Mucosa of rectum (tissue), 2 donors: ENCODE measurements around the gene GLTP.
A peak's percentile ranks its signal among the peaks of the same experiment; 100 is the strongest.

Source experiments
- H3K27ac ChIP-seq, 2 donors: one replicate each; pipeline ENCODE4 v1.7.0; 2013; ENCODE audit warnings: inconsistent platforms in 2 of 2, low read depth in 2 of 2, low read length in 2 of 2
- H3K27me3 ChIP-seq, 2 donors: one replicate each; pipeline ENCODE4 v1.7.0; 2013; ENCODE audit warnings: low read length in 2 of 2; ENCODE audit not compliant: control insufficient read depth in 2 of 2, insufficient read depth in 2 of 2
- H3K36me3 ChIP-seq, 2 donors: one replicate each; pipeline ENCODE4 v1.7.0; 2013; ENCODE audit warnings: low read length in 2 of 2; ENCODE audit not compliant: control insufficient read depth in 2 of 2, insufficient read depth in 2 of 2
- H3K4me1 ChIP-seq, 2 donors: one replicate each; pipeline ENCODE4 v1.7.0; 2013; ENCODE audit warnings: low read length in 2 of 2, mild to moderate bottlenecking in 1 of 2; ENCODE audit not compliant: control insufficient read depth in 2 of 2, insufficient read depth in 2 of 2
- H3K4me3 ChIP-seq, 2 donors: one replicate each; pipeline ENCODE4 v1.7.0; 2013; ENCODE audit warnings: low read length in 2 of 2
- H3K9ac ChIP-seq, 2 donors: one replicate each; pipeline ENCODE4 v1.7.0; 2013; ENCODE audit warnings: low read length in 2 of 2, low read depth in 1 of 2, mild to moderate bottlenecking in 1 of 2
- H3K9me3 ChIP-seq, 2 donors: one replicate each; pipeline ENCODE4 v1.7.0; 2013; ENCODE audit warnings: low read length in 2 of 2; ENCODE audit not compliant: control insufficient read depth in 2 of 2
- donor health status: healthy.
- donor health status: Normal muscosa, but diverticular disease.

GLTP gene

DNA sequence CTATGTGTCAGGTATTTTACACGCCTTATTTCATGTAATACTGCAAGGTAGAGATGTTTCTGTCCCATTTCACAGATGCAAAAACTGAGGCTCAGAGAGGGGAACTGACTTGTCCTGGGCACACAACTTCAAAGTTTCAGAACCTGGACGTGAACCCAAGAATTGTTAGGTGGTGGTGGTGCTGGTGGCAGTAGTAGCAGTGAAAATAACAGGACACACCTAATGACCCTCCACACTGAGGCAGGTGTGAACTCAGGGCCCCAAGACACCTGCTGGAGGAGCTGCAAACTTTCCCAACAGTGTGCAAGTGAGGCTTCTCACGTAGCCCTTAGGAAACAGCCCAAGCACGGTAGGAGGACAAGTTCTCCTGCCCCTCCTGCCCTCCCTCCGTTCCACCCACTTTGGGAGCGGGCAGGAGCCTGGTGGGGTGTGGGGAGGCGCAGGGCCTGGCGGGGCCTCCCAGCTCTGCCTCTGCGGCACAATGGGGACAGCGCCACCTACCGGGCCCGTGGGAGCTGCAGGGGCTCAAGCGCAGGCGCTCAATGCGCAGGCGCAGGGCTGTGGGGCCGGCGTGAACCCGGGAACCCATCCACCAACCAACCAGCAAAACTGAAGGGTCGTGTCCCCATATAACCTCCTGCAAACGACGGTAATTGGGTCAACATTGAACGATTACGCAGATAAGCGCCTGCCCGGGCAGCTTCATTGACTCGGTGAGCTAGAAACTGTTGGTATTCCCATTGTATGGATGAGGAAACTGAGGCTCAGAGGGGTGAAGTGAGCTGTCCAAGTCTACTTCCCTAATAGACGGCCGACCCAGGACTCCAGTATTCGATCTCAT is 35.1 kb downstream of the GLTP start:
- H3K27ac ChIP-seq = no peak overlapping the region

DNA sequence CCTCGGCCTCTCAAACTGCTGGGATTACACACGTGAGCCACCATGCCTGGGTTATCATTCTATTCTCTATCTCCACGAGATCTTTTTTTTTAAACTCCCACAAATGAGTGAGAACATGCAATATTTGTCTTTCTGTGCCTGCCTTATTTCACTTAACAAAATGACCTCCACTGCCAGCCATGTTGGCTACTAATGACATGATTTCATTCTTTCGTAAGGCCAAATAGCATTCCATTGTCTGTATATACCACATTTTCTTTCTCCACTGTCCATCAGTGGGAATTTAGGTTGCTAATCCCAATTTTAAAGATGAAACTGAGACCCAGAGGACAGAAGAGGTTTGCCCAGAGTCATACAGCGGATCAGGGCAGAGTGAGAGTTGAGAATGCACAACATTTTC is 36.2 kb downstream of the GLTP start:
- H3K36me3 ChIP-seq = no peaks in the 10 kb centered on the region
- H3K9ac ChIP-seq = no peak overlapping the region
- no peaks in the 10 kb centered on the region for H3K9me3 ChIP-seq
- H3K27me3 ChIP-seq = no peaks in the 10 kb centered on the region
- H3K4me1 ChIP-seq = peaks cover 7 to 8% of the 10 kb centered on the region in 2 donors
- no peak overlapping the region for H3K4me3 ChIP-seq
- H3K27ac ChIP-seq = no peak overlapping the region

More for the DNA sequence above, 35.1 kb downstream of the GLTP start:
- peak overlapping the region; percentile 57 to 60 for H3K9ac ChIP-seq
- H3K4me1 ChIP-seq = peaks cover 7 to 8% of the 10 kb centered on the region in 2 donors
- H3K27me3 ChIP-seq = no peaks in the 10 kb centered on the region
- peak overlapping the region; percentile 48 to 68 for H3K4me3 ChIP-seq
- H3K9me3 ChIP-seq = no peaks in the 10 kb centered on the region
- H3K36me3 ChIP-seq = no peaks in the 10 kb centered on the region

DNA sequence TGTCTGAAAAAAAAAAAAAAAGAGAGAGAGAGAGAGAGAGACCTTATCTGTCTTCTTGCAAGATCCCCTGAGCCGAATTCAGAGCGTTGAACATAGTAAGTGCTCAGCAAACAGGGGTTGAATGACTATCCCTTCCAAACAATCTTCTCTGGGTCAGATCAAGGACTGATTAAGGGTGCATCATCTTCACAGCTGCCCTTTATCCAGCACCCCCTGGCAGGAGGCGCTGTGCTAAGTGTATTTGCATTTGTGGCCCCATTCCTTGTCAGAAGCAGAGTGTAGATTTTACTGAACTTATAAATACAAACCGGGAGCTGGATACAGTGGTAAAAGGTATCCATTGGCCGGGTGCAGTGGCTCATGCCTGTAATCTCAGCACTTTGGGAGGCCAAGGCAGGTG is 38.3 kb downstream of the GLTP start:
- H3K4me3 ChIP-seq = no peak overlapping the region
- H3K9ac ChIP-seq = no peak overlapping the region
- H3K36me3 ChIP-seq = no peaks in the 10 kb centered on the region

DNA sequence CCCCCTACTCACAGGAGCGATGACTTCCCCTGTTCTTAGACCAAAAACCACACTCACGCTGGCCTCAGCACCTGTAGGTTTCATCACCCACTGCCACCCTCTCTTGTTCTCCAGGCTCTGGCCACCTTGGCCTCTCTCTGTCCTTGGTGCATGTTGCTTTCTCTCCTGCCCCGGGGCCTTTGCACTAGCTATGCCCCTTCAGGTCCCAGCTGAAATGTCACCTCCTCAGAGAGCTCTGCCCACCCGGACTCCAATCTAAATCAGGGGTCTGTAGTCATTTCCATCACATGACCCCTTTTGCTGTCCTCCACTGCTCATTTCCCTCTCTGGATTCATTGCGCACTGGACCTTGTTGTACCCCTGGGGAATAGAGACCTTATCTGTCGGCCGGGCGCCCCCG is 39.0 kb downstream of the GLTP start:
- Histone ChIP-seq H3K4me1 (peaks cover 7 to 8% of the 10 kb centered on the region in 2 donors), H3K4me3 (no peak overlapping the region), H3K27me3 (peaks cover 0 to 3% of the 10 kb centered on the region in 2 donors), H3K27ac (no peak overlapping the region), H3K9ac (no peak overlapping the region), H3K9me3 (no peaks in the 10 kb centered on the region), H3K36me3 (no peaks in the 10 kb centered on the region)

More for the DNA sequence above, 38.3 kb downstream of the GLTP start:
- Histone ChIP-seq H3K9me3 (no peaks in the 10 kb centered on the region), H3K27me3 (peaks cover 0 to under 1% of the 10 kb centered on the region in 2 donors), H3K27ac (no peak overlapping the region), H3K4me1 (peaks cover 7 to 8% of the 10 kb centered on the region in 2 donors)

DNA sequence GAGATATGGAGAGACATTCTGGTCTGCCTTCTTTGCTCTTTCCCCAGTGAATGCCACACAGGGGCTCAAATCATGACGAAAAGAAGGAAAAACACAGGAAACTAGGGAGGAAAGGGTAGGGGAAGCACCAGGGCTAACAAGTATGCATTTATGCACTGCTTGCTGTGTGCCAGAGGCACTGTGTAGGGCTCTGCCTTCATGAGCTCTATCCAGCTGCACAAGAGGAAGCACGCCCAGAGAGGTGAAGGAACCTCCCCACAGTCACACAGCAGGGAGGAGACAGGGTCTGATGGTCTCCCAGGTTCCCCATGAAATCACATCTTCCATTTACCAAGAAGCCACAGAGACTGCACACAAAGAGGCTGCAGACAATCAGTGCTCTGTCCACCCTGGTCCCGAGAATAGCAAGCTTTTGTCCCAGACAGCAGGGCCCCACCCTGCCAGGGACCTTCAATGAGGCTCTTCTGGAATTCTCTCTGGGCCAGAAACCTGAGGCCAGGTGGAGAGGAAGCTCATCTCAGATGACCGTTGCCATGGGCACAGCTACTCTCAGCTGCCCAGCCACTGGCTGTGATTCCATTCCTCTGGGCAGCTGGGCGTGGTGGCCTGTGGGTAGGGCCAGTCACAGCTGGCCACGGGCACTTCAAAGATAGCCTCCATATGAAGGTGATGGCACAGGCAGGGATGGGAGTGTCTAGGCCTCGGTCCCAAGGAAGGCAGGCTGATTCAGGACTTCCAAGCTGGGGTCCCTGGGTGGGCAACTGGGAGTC is 39.9 kb downstream of the GLTP start:
- Histone ChIP-seq H3K9ac (no peak overlapping the region), H3K27me3 (peaks cover 0 to 3% of the 10 kb centered on the region in 2 donors), H3K9me3 (no peaks in the 10 kb centered on the region), H3K36me3 (no peaks in the 10 kb centered on the region), H3K27ac (no peak overlapping the region), H3K4me1 (peaks cover 5 to 6% of the 10 kb centered on the region in 2 donors), H3K4me3 (no peak overlapping the region)

DNA sequence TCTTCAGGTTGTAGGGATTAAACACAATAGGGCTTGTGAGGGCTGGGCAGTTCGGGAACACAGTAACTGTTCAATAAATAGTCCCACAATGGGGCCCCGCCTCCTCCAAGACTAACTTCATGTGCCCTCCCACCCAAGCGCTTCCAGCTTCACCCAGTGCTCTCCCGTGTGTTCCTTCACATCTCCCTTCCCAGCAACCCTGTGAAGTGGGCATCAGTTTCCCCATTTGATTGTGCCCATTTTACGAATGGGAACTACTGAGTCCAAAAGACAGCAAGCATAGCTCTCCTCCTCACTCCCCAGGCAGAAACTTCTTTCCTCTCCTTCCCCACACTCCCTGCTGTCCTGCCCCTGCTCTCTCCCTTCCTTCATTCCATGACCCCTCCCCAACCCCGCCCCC is 40.9 kb downstream of the GLTP start:
- H3K27me3 ChIP-seq = peaks cover 0 to 3% of the 10 kb centered on the region in 2 donors
- no peaks in the 10 kb centered on the region for H3K36me3 ChIP-seq
- no peak overlapping the region for H3K9ac ChIP-seq
- H3K27ac ChIP-seq = no peak overlapping the region
- no peaks in the 10 kb centered on the region for H3K9me3 ChIP-seq
- no peak overlapping the region for H3K4me3 ChIP-seq
- H3K4me1 ChIP-seq = no peaks in the 10 kb centered on the region

DNA sequence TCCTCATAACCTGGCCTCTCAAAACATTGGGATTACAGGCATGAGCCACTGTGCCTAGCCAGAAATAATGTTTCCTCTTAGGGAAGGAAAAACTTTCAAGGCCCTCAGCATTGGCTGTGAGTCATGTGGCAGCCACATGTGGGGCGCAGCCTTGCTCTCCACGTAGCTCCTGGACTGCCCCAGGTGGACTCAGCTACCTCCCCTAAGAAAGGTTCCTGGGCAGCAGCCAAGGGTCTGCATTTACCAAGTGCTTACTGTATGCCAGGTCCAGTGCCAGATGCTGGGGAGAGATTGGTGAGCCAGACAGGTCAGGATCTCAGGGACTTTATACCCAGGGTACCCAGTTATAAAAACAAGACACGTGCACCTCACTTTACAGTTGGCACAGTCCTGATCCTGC is 43.4 kb downstream of the GLTP start:
- Histone ChIP-seq H3K27me3 (peaks cover 0 to 16% of the 10 kb centered on the region in 2 donors), H3K4me3 (no peak overlapping the region), H3K4me1 (no peaks in the 10 kb centered on the region)

DNA sequence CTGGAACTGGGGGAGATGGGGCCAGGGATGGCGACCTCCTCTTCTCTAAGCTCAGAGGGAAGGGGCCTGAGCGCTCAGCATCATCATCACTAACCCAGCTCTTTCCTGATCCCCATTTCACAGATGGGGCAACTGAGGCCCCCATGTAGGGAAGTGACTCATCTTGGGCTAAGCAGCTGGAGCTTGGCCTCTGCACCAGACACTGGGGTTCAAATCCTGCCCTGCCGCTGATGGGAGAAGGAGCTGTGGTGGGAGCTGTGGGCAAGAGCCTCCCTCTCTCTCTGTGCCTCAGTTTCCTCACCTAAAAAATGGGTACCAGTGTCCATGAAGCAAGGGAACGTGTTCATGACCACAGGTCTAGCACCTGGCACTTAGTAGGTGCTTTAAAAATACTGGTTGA is 44.5 kb downstream of the GLTP start:
- H3K9ac ChIP-seq = no peak overlapping the region
- H3K4me3 ChIP-seq = no peak overlapping the region
- H3K9me3 ChIP-seq = no peaks in the 10 kb centered on the region
- no peaks in the 10 kb centered on the region for H3K4me1 ChIP-seq
- H3K36me3 ChIP-seq = no peaks in the 10 kb centered on the region
- H3K27me3 ChIP-seq = peaks cover 0 to 16% of the 10 kb centered on the region in 2 donors
- no peak overlapping the region for H3K27ac ChIP-seq

More for the DNA sequence above, 43.4 kb downstream of the GLTP start:
- no peaks in the 10 kb centered on the region for H3K9me3 ChIP-seq
- no peak overlapping the region for H3K27ac ChIP-seq
- no peaks in the 10 kb centered on the region for H3K36me3 ChIP-seq
- H3K9ac ChIP-seq = no peak overlapping the region

DNA sequence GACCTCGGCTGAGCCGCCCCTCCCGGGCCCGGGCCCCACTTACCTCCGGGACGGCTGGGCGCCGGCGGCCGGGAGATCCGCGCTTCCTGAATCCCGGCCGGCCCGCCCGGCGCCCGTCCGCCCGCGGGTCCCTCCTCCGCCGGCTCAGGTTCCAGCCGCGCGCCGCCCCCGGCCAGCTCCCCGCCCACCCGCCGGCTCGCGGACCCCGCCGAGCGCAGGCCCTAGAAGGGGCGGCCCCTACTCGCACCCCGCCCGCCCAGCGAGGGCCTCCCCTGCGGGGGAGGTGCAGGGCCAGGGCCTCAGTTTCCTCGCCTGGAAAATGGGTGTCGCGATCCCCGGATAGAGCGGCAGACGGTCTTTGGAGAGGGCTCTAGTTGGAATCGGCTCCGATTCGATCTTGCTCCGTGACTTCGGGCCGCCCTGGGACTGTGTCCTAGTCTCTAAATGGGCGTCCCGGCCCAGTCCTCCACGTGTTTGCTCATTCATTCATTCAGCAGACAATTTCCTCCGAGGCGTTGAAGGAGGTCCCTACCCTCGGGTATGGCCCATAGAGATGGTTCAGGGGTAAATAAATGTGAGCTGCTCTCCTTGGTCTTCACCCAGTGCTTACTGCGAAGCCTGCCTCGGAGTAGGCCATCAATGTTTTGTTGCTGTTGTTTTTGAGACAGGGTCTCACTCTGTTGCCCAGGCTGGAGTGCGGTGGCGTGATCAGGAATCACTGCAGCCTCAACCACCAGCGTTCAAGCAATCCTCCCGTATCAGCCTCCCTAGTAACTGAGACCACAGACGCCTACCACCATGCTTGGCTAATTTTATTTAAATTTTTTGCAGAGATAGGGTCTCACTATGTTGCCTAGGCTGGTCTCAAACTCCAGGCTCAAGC is 46.8 kb downstream of the GLTP start, which contains the start of gene TRPV4:
TRPV4 (minus strand) TSS at position 92 of the 883 bp plus-strand sequence. CDS start 18,602 bp downstream, outside the sequence.
- Histone ChIP-seq H3K4me3 (no peak within 1 kb of the TSS), H3K9ac (no peak within 1 kb of the TSS)

More for the DNA sequence above, 46.8 kb downstream of the GLTP start, which contains the start of gene TRPV4:
- Histone ChIP-seq H3K27ac (no peak within 1 kb of the TSS), H3K9me3 (no peaks in the 10 kb centered on the region), H3K4me1 (no peaks in the 10 kb centered on the region), H3K36me3 (no peaks in the 10 kb centered on the region), H3K27me3 (peaks cover 0 to 16% of the 10 kb centered on the region in 2 donors)
